Measurements from ENCODE around the gene SLC39A11. TPM values are rescaled to one million over a fixed set of nuclear protein-coding genes. Genes with fewer than 3 reads are reported as not detected.

The SLC39A11 gene
- total RNA-seq, 2 experiments from 2014 or later = 9.7 to 12.2 TPM

DNA sequence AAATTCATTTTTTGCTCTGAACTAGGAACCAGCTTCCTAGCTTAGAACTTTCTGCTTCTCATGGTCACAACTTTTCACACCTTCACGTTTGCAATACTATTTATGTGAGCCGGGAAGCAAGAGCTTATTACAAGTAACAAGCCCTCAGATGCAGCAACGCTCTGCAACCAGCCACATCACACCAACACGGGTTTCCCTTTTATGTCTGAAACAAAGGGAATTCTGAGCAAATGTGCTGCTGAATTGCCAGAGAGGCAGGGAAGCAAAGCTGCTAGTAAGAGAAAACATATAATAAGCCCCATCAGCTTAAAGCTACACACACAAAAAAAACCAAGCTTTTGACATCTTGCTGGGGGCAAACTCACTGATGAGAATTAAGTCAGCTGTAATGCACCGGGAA, 122.2 kb downstream of the SLC39A11 start:
- ChIA-PET POLR2A (no interaction called here), CTCF (interaction anchor here (1.1 kb wide), 1 partner anchor 16 kb away, joined by 3 read pairs; no protein-coding TSS in a partner anchor)
- H3K4me1 Mint-ChIP-seq (ENCODE audit: low read depth) = no peaks in the 10 kb centered on the region
- TF ChIP-seq, protein P1, sequence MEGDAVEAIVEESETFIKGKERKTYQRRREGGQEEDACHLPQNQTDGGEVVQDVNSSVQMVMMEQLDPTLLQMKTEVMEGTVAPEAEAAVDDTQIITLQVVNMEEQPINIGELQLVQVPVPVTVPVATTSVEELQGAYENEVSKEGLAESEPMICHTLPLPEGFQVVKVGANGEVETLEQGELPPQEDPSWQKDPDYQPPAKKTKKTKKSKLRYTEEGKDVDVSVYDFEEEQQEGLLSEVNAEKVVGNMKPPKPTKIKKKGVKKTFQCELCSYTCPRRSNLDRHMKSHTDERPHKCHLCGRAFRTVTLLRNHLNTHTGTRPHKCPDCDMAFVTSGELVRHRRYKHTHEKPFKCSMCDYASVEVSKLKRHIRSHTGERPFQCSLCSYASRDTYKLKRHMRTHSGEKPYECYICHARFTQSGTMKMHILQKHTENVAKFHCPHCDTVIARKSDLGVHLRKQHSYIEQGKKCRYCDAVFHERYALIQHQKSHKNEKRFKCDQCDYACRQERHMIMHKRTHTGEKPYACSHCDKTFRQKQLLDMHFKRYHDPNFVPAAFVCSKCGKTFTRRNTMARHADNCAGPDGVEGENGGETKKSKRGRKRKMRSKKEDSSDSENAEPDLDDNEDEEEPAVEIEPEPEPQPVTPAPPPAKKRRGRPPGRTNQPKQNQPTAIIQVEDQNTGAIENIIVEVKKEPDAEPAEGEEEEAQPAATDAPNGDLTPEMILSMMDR (IDR thresholded peaks at IDR 0.05) = no peak
- Histone ChIP-seq H3K27me3 (ENCODE audit: control insufficient read depth in 1 of 2, insufficient read depth in 2 of 2, low read length in 2 of 2) (no peaks in the 10 kb centered on the region), H3K36me3 (ENCODE audit: insufficient read depth, low read length) (no peaks in the 10 kb centered on the region), H3K9me3 (ENCODE audit: control insufficient read depth in 1 of 2, insufficient read depth in 1 of 2, low read length in 2 of 2) (peaks cover 0 to 3% of the 10 kb centered on the region in 2 experiments), H3K27ac (ENCODE audit: low read depth in 1 of 2, low read length in 2 of 2) (no peak overlapping the region), H3K4me1 (ENCODE audit: insufficient read depth, low read length) (no peaks in the 10 kb centered on the region), H3K4me3 (ENCODE audit: low read length) (no peak overlapping the region)
- no peaks in the 10 kb centered on the region for H3K36me3 Mint-ChIP-seq (ENCODE audit: low read depth)
- no peak overlapping the region for H3K4me3 Mint-ChIP-seq
- intact Hi-C loops (cut with DNase I, micrococcal nuclease) = no loop called here
- no peak for ATAC-seq (ENCODE audit: poor library complexity)
- no peaks in the 10 kb centered on the region for H3K27me3 Mint-ChIP-seq
- DNase-seq = no peak
- no peaks in the 10 kb centered on the region for H3K9me3 Mint-ChIP-seq
- H3K27ac Mint-ChIP-seq = no peak overlapping the region

DNA sequence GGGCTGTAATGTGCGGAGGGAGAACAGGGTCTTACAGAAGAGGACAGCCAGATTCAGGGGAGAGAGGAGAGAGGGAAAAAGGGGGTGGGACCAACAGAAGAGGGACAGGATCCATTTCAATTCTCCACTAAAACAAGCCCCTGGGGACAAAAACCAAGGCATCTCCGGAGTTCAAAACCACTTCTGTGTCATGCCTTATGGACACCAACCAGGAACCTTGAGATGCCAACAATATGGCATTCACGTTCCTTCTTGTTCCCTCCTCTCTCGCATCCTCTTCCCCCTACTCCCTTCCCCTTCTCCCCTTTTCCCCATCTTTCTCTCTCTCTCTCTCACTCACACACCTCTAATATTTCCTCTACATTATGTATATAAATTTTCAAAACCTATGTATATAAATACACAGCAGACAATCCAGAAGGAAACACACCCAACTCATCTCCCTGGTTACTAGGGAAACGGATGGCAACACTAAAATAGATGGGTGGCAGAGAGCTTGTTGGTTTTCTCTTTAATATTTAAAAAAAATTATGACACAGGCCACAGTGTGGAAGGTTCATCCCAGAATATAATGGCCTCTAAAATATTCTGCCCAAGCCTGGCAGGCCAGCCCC, 123.1 kb downstream of the SLC39A11 start:
- Histone ChIP-seq H3K36me3 (ENCODE audit: insufficient read depth, low read length) (no peaks in the 10 kb centered on the region), H3K4me1 (ENCODE audit: insufficient read depth, low read length) (no peaks in the 10 kb centered on the region), H3K27ac (ENCODE audit: low read depth in 1 of 2, low read length in 2 of 2) (no peak overlapping the region), H3K4me3 (ENCODE audit: low read length) (no peak overlapping the region), H3K27me3 (ENCODE audit: control insufficient read depth in 1 of 2, insufficient read depth in 2 of 2, low read length in 2 of 2) (no peaks in the 10 kb centered on the region), H3K9me3 (ENCODE audit: control insufficient read depth in 1 of 2, insufficient read depth in 1 of 2, low read length in 2 of 2) (peaks cover 0 to 3% of the 10 kb centered on the region in 2 experiments)
- H3K9me3 Mint-ChIP-seq = no peaks in the 10 kb centered on the region
- H3K36me3 Mint-ChIP-seq (ENCODE audit: low read depth) = no peaks in the 10 kb centered on the region
- no peaks in the 10 kb centered on the region for H3K27me3 Mint-ChIP-seq
- ATAC-seq (ENCODE audit: poor library complexity) = no peak
- H3K27ac Mint-ChIP-seq = no peak overlapping the region
- ChIA-PET CTCF (interaction anchor here (1.1 kb wide), 1 partner anchor 17 kb away, joined by 3 read pairs; no protein-coding TSS in a partner anchor), POLR2A (no interaction called here)
- H3K4me3 Mint-ChIP-seq = no peak overlapping the region
- H3K4me1 Mint-ChIP-seq (ENCODE audit: low read depth) = no peaks in the 10 kb centered on the region
- DNase-seq = no peak
- intact Hi-C loops (cut with DNase I, micrococcal nuclease) = no loop called here
- TF ChIP-seq, protein P1 (IDR thresholded peaks at IDR 0.05) = no peak

GRCh38 chr17:72968798-72969197, 123.7 kb downstream of the SLC39A11 start:
- Histone ChIP-seq H3K27me3 (ENCODE audit: control insufficient read depth in 1 of 2, insufficient read depth in 2 of 2, low read length in 2 of 2) (no peaks in the 10 kb centered on the region), H3K4me3 (ENCODE audit: low read length) (no peak overlapping the region), H3K27ac (ENCODE audit: low read depth in 1 of 2, low read length in 2 of 2) (no peak overlapping the region), H3K36me3 (ENCODE audit: insufficient read depth, low read length) (no peaks in the 10 kb centered on the region), H3K4me1 (ENCODE audit: insufficient read depth, low read length) (no peaks in the 10 kb centered on the region), H3K9me3 (ENCODE audit: control insufficient read depth in 1 of 2, insufficient read depth in 1 of 2, low read length in 2 of 2) (peaks cover 0 to 3% of the 10 kb centered on the region in 2 experiments)
- POLR2A ChIA-PET = no interaction called here
- Mint-ChIP-seq H3K9me3 (no peaks in the 10 kb centered on the region), H3K36me3 (ENCODE audit: low read depth) (no peaks in the 10 kb centered on the region), H3K4me1 (ENCODE audit: low read depth) (no peaks in the 10 kb centered on the region), H3K27ac (no peak overlapping the region), H3K27me3 (no peaks in the 10 kb centered on the region), H3K4me3 (no peak overlapping the region)
- ATAC-seq (ENCODE audit: poor library complexity) = no peak
- intact Hi-C loops (cut with DNase I, micrococcal nuclease) = no loop called here
- CTCF ChIA-PET = no interaction called here
- TF ChIP-seq, protein P1 (IDR thresholded peaks at IDR 0.05) = no peak
- no peak for DNase-seq
